A673 (cell line): Measurements from ENCODE around the gene WTAP. TPM values are rescaled to one million over a fixed set of nuclear protein-coding genes. Genes with fewer than 3 reads are reported as not detected.
A peak's percentile ranks its signal among the peaks of the same experiment; 100 is the strongest.

ENCODE experiments used
- BruUV-seq: library from RNA; stranded (reverse); fragments of 400-500 nt; replicated peaks from 2 replicates; lab custom pipeline; 2021; lab: Mats Ljungman, UMichigan
- CTCF ChIA-PET: fragments of 300-600 bp; sonication (Branson Sonifier 250); formaldehyde crosslinking; loops from one replicate; lab custom pipeline; 2022; ENCODE audit warnings: antibody characterized with exemption; lab: Charles Lee
- POLR2A ChIA-PET: fragments of 300-600 bp; sonication (Branson Sonifier 250); formaldehyde crosslinking; loops from one replicate; lab custom pipeline; 2022; ENCODE audit warnings: antibody characterized with exemption; ENCODE audit not compliant: low non-redundant PET; lab: Charles Lee
- DNase-seq: peaks from one replicate; pipeline ENCODE4 v3.0.0-alpha.2; 2015; ENCODE audit warnings: low spot score
- H3K27ac ChIP-seq: fragments of 200-600 bp; sonication (generic); 2 replicates; pipeline ENCODE4 v1.5.1; 2016; ENCODE audit warnings: mixed run types, low read depth, mild to moderate bottlenecking, mixed read lengths, antibody characterized with exemption, low read length; ENCODE audit not compliant: poor library complexity, severe bottlenecking
- H3K27me3 ChIP-seq: fragments of 200-600 bp; sonication (generic); replicated peaks from 2 replicates; pipeline ENCODE4 v1.6.1; 2017; ENCODE audit warnings: mixed run types, low read depth, mild to moderate bottlenecking, mixed read lengths, antibody characterized with exemption, low read length; ENCODE audit not compliant: insufficient read depth, poor library complexity
- H3K36me3 ChIP-seq: fragments of 200-600 bp; sonication (generic); 2 replicates; pipeline ENCODE4 v1.6.1; 2016; ENCODE audit warnings: mixed run types, mild to moderate bottlenecking, mixed read lengths, antibody characterized with exemption, low read length; ENCODE audit not compliant: insufficient read depth, poor library complexity, severe bottlenecking
- H3K4me1 ChIP-seq: fragments of 200-600 bp; sonication (generic); 2 replicates; pipeline ENCODE4 v1.6.1; 2017; ENCODE audit warnings: mixed run types, mild to moderate bottlenecking, mixed read lengths, antibody characterized with exemption, low read length; ENCODE audit not compliant: insufficient read depth, poor library complexity, severe bottlenecking
- H3K4me3 ChIP-seq: fragments of 200-600 bp; sonication (generic); 2 replicates; pipeline ENCODE4 v1.5.1; 2016; ENCODE audit warnings: low read depth, mixed run types, mild to moderate bottlenecking, mixed read lengths, low read length; ENCODE audit not compliant: poor library complexity, severe bottlenecking
- H3K9me3 ChIP-seq: fragments of 200-600 bp; sonication (generic); 2 replicates; pipeline ENCODE4 v1.6.1; 2016; ENCODE audit warnings: mixed run types, low read depth, mild to moderate bottlenecking, mixed read lengths, antibody characterized with exemption, low read length; ENCODE audit not compliant: poor library complexity, severe bottlenecking
- CTCF ChIP-seq: fragments of 300-800, 200-600 bp; sonication (generic); conservative IDR thresholded peaks from 2 replicates; pipeline ENCODE4 v1.5.1; 2017; ENCODE audit warnings: low read depth, mild to moderate bottlenecking, antibody characterized with exemption, low read length, moderate library complexity, mixed read lengths
- EZH2 ChIP-seq: fragments of 200-600 bp; sonication (generic); IDR thresholded peaks from 2 replicates; pipeline ENCODE4 v1.6.1; 2017; ENCODE audit warnings: borderline replicate concordance, low read depth, mild to moderate bottlenecking, mixed read lengths, antibody characterized with exemption, low read length; ENCODE audit not compliant: poor library complexity, severe bottlenecking
- intact Hi-C: fragments of 100-400 bp; cut with micrococcal nuclease; formaldehyde crosslinking; loops from one replicate; pipeline ENCODE4 v1.10.0; 2022; ENCODE audit not compliant: unreplicated experiment
- total RNA-seq: library from RNA; stranded (reverse); gene quantifications from 2 replicates; pipeline ENCODE4 v1.2.3, GENCODE V29; 2021

Gene WTAP
- total RNA-seq, 1 experiment from 2014 or later = 109 TPM

GRCh38 chr6:159753081-159753872, 26.0 kb downstream of the WTAP start:
- Histone ChIP-seq H3K27me3 (no peaks in the 10 kb centered on the region), H3K27ac (no peak overlapping the region), H3K9me3 (no peaks in the 10 kb centered on the region), H3K4me1 (no peaks in the 10 kb centered on the region), H3K4me3 (no peak overlapping the region), H3K36me3 (peaks cover 100% of the 10 kb centered on the region)
- intact Hi-C loops = no loop called here
- no peak for DNase-seq
- ChIA-PET CTCF (no interaction called here), POLR2A (no interaction called here)
- TF ChIP-seq CTCF (no peak), EZH2 (no peak)
- BruUV-seq = no TSS peak

- peaks cover 96% of the 10 kb centered on the region for H3K36me3 ChIP-seq
- no peak overlapping the region for H3K4me3 ChIP-seq
- CTCF ChIA-PET = interaction anchor here (0.6 kb wide), 1 partner anchor 269 kb away, joined by 4 read pairs; no protein-coding TSS in a partner anchor
- no peaks in the 10 kb centered on the region for H3K4me1 ChIP-seq
- no peak overlapping the region for H3K27ac ChIP-seq
- BruUV-seq = no TSS peak
- H3K9me3 ChIP-seq = no peaks in the 10 kb centered on the region
- POLR2A ChIA-PET = no interaction called here
- TF ChIP-seq CTCF (no peak), EZH2 (no peak)
- no peak for DNase-seq
- intact Hi-C loops = no loop called here
- H3K27me3 ChIP-seq = no peaks in the 10 kb centered on the region
Measured at GRCh38 chr6:159754401-159754800, 27.1 kb downstream of the WTAP start.

- Histone ChIP-seq H3K4me1 (peaks cover 3% of the 10 kb centered on the region), H3K4me3 (no peak overlapping the region), H3K27ac (peak overlapping the region; percentile 20), H3K9me3 (no peaks in the 10 kb centered on the region), H3K27me3 (no peaks in the 10 kb centered on the region), H3K36me3 (peaks cover 88% of the 10 kb centered on the region)
- TSS peak; percentile 49 for BruUV-seq
- no peak for DNase-seq
- ChIA-PET POLR2A (no interaction called here), CTCF (interaction anchor here (0.6 kb wide), 1 partner anchor 268 kb away, joined by 4 read pairs; no protein-coding TSS in a partner anchor)
- TF ChIP-seq CTCF (no peak), EZH2 (no peak)
- intact Hi-C loops = no loop called here
Measured at GRCh38 chr6:159754959-159755914, 27.9 kb downstream of the WTAP start.
